C4-2B (cell line): ENCODE results near the gene SDE2.

Experiments used
- H3K27ac ChIP-seq: fragments of 450-650 bp; 2 replicates; pipeline ENCODE4 v1.5.1; 2017
- ZFX ChIP-seq: fragments of 450-650 bp; IDR thresholded peaks from 2 replicates; pipeline ENCODE4 v1.6.1; 2017
- TF ChIP-seq, protein P1 (sequence below): fragments of 450-650 bp; conservative IDR thresholded peaks from 2 replicates; pipeline ENCODE4 v1.5.1; 2017; ENCODE audit warnings: mild to moderate bottlenecking

Gene SDE2

GRCh38 chr1:225999227-225999911 lies at the start of gene SDE2:
SDE2 (minus strand) TSS chr1:225999343; CDS start chr1:225999312, 31 bp downstream.
- peak within 1 kb of the TSS; percentile 81 for H3K27ac ChIP-seq

DNA sequence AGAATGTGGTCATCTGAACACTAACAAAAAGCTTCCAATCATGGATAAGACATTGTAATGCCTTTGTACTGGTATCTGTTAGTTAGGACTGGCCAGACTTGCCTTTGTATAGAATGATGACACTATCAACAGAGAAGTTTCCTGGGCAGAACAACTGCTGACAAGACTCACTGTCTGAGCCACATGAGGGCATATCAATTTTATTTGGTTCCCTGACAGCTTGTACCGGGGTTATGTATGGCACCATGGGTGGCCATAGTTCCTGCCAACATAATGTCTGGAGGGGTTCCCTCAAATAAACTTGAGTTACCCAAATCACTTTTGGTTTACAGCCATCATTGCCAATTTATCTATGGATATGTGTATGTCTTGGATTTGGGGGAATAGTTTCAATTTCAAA lies 49.7 kb upstream of the SDE2 start:
- no peak for TF ChIP-seq ZFX
- TF ChIP-seq, protein P1, sequence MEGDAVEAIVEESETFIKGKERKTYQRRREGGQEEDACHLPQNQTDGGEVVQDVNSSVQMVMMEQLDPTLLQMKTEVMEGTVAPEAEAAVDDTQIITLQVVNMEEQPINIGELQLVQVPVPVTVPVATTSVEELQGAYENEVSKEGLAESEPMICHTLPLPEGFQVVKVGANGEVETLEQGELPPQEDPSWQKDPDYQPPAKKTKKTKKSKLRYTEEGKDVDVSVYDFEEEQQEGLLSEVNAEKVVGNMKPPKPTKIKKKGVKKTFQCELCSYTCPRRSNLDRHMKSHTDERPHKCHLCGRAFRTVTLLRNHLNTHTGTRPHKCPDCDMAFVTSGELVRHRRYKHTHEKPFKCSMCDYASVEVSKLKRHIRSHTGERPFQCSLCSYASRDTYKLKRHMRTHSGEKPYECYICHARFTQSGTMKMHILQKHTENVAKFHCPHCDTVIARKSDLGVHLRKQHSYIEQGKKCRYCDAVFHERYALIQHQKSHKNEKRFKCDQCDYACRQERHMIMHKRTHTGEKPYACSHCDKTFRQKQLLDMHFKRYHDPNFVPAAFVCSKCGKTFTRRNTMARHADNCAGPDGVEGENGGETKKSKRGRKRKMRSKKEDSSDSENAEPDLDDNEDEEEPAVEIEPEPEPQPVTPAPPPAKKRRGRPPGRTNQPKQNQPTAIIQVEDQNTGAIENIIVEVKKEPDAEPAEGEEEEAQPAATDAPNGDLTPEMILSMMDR = no peak
- H3K27ac ChIP-seq = no peak overlapping the region

More at GRCh38 chr1:225999227-225999911, at the start of gene SDE2:
- peak; percentile 67; the same call in 1 of the 2 replicates for TF ChIP-seq ZFX
- TF ChIP-seq, protein P1 = no peak

- H3K27ac ChIP-seq = no peak overlapping the region
Measured at GRCh38 chr1:226047495-226047894, 48.4 kb upstream of the SDE2 start.

DNA sequence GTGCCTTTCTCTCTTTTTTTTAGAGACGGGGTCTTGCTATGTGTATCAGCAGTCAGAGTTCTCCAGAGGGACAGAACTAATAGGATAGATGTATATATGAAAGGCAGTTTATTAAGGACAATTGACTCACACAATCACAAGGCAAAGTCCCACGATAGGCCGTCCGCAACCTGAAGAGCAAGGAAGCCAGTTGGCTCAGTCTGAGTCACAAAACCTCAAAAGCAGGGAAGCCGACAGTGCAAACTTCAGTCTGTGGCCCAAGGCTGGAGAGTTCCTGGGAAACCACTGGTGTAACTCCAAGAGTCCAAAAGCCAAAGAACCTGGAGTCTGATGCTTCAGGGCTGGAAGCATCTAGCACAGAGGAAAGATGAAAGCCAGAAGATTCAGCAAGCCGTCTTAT lies 47.1 kb upstream of the SDE2 start:
- H3K27ac ChIP-seq = no peak overlapping the region

More at GRCh38 chr1:226047495-226047894, 48.4 kb upstream of the SDE2 start:
- TF ChIP-seq, protein P1 = no peak
- TF ChIP-seq ZFX = no peak

GRCh38 chr1:226044514-226045101 lies 45.5 kb upstream of the SDE2 start:
- no peak overlapping the region for H3K27ac ChIP-seq
- TF ChIP-seq, protein P1 = no peak
- TF ChIP-seq ZFX = no peak

More for the DNA sequence above, 47.1 kb upstream of the SDE2 start:
- TF ChIP-seq, protein P1 = no peak
- no peak for TF ChIP-seq ZFX

- H3K27ac ChIP-seq = no peak overlapping the region
- TF ChIP-seq ZFX = no peak
- TF ChIP-seq, protein P1 = no peak
Measured at GRCh38 chr1:226041419-226041818, 42.3 kb upstream of the SDE2 start.

DNA sequence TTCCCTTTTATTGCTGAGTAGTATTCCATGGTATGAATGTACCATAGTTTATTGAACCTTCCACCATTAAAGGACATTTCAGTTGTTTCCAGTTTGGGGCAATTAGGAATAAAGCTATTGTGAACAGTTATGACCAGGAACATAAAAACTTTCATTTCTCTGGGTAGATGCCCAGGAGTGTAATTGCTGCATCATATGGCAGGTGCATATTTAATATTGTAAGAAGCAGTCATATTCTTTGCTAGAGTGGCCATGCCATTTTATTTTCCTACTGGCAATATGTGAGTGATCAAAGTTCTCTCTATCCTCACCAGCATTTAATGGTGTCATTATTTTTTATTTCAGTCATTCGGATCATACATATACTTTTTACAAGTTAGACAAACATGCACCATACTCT lies 39.5 kb upstream of the SDE2 start:
- H3K27ac ChIP-seq = no peak overlapping the region
- no peak for TF ChIP-seq ZFX
- TF ChIP-seq, protein P1 = no peak
